GM19351 (cell line): Measurements from ENCODE around the gene TTC39B.
A peak's percentile ranks its signal among the peaks of the same experiment; 100 is the strongest.

Experiments
- ATAC-seq: cut with Tn5 transposase; IDR thresholded peaks from one replicate; pipeline ENCODE4 v1.9.1; 2021; ENCODE audit warnings: mild to moderate bottlenecking, moderate library complexity; ENCODE audit not compliant: unreplicated experiment

Gene TTC39B

DNA sequence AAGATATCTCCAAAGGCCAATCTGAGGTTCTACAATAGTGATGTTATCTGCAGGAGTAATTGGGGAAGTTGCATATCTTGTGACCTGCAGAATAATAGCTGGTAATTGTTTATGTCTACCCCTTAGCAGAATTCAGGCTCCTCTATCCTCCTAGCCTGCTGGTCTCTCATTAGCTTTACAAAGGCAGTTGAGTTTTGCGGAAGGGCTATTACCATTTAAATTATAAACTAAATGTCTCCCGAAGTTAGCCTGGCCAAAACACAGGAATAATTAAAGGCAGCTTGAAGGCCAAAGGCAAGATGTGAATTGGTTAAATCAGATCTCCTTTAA lies 168.7 kb downstream of the TTC39B start:
- ATAC-seq = no peak

DNA sequence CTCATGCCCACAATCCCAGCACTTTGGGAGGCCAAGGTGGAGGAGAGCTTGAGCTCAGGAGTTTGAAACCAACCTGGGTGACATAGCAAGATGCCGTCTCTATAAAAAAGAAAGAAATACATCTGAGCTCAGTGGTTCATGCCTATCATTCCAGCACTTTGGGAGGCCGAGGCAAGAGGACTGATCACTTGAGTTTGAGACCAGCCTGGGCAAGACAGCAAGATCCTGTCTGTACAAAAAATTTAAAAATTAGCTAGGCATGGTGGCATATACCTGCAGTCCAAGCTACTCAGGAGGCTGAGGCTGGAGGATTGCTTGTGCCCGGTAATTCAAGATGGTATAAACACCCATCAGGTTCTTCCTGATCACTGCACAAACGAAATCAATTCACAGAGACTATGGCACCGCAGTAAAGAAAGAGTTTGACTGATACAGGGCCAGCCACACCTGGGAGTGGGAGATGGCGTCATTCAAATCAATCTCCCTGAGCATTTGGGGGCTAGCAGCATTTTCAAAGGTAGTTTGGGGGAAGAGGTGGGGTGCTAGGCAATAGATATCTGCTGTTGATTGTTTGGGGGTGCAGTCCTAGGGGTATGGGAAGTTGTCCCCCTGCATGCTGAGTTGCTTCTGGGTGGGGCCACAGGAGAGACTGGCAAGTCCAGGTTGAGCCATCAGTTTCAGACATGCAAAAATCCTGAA lies 169.2 kb downstream of the TTC39B start:
- ATAC-seq = no peak

DNA sequence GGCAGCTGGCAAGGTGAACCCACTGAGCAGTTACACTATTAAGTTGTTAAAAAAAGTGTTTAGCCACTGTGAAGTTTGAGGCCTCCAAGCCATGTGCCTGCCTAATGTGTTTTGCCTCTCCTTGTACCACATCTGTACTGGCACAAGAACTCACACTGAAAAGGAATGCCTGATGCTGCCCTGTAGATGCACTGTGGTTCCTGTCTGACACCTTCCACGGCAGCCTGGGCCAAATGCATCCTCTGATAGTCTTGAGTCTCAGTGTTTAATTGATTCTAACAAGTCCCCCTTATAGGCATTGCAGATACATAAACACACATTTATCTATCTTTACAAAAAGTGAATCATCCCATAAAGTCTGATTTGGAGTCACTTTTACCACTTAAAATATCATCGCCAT lies 169.9 kb downstream of the TTC39B start:
- no peak for ATAC-seq

DNA sequence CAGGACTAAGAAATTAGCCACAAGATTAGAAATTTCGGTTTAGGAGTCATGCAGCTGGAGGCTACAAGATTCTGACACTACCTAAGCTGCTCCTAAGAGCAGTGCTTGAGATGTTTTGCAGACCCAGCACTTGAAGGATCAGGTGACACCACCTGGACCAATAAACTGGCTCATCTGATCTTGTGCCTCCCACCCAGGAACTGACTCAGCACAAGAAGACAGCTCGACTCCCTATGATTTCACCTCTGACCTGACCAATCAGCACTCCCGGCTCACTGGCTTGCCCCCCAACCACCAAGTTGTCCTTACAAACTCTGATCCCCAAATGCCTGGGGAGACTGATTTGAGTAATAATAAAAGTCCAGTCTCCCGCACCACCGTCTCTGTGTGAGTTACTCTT lies 170.4 kb downstream of the TTC39B start:
- ATAC-seq = no peak

DNA sequence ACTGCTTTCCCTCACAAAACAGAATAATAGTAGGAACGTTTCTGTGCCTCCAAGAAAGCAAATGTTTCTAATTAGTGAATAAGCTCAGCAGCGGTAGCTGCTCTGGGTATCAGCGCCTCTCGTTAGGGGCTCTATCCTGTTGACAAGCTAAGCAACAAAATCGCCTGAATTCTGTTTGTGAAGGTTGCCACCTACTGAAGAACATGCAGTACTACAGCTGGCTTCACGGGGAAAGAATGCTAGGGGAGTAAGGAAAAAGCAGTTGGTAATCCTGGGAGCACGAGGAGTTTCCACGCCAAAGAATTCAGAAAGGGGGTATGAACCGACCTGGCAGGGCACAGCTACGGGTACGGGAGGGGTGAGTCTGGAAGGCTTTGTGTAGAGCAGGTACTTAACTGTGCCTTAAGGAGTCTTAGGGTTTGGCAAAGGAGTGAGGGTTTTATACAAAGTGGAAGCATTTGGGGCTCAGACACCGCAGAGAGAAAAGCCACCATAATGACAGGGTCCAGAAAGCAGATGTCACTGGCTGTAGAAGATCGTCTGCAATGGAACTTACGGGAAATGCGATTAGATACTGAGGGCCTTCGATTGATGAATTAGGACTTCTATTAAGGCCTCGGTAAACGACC lies 171.7 kb downstream of the TTC39B start:
- peak; percentile 95 for ATAC-seq

DNA sequence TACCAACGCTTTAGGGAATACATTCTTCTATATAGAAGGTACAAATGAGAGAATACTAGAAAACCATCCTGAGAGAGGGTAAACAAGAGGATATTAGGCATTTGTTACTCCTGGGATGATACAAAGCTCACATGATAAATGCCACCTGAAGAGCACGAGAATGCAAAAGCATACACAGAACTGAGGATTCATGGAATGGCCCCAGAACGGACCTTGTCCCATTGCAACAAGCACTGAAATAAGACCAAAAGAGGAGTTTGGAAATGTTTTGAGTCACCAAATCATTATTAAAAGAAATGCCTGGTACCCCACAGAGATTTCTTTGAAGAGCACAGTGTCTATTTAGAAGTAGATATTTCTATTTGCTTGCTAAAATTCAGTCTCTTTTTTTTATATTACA lies 173.5 kb downstream of the TTC39B start:
- no peak for ATAC-seq

DNA sequence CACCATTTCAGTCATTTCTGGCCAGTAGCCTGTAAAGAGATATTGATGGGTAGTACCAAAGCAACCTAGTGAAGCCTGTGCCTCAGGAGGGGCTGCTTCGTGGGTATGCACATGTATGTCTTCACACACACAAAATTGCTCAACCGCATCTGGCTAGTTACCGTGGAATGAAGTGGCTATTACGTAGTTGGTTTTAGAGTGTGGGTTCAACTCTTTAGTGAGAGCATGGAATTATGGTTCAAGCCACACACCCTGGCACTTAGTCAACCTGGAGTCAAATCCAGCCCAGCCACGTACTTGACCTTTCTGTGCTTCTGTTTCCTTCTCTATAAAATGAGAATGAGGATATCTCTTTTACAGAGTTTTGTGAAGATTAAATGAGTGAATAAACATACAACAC lies 174.9 kb downstream of the TTC39B start:
- ATAC-seq = no peak

DNA sequence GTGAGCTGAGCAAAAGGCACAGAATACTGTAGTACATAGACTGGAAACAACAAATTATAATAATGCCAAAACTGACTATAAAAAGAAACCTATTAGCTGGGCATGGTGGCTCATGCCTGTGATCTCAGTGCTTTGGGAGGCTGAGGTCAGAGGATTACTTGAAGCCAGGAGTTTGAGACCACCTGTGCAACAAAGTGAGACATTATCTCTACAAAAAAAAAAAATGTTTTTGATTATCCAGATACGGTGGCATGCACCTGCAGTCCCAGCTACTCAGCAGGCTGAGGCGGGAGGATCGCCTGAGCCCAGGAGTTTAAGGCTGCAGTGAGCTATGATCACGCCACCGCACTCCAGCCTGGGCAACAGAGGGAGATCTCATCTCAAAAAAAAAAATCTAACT lies 175.9 kb downstream of the TTC39B start:
- no peak for ATAC-seq

DNA sequence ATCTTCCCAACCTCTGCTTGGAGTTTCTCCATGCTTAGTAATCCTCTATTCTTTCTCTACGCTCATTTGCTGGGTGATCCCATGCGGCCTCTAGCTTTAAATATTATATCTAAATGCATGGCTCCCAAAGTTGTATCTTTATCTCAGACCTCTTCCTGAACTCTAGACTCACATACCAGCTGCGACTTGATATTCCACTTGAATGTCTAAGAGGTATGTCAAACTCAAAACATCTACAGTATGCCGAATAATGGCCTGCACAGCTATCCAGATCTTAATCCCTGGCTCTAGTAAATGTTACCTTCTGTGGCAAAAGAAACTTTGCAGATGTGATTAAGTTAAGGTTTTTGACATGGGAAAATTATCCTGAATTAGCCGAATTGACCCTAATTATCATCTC lies 179.2 kb downstream of the TTC39B start:
- no peak for ATAC-seq

DNA sequence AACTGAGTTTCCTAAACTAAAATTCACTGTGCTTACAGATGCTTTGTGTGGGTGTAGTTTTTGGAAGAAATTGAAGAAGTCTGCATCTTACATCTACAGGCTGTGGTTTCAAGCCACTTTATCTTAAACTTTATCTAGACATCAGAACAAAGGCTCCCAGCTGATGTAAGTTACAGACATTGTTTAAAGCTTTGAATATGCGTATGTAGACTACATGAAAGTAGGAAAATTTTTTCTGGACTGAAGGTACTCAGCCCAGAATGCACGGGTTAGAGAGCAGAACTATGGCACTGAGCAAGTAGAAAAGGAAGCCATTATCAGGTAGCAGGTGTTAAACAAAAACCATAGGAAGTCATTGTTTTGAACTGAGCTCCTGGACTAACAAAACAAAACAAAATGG lies 185.4 kb downstream of the TTC39B start:
- ATAC-seq = no peak

DNA sequence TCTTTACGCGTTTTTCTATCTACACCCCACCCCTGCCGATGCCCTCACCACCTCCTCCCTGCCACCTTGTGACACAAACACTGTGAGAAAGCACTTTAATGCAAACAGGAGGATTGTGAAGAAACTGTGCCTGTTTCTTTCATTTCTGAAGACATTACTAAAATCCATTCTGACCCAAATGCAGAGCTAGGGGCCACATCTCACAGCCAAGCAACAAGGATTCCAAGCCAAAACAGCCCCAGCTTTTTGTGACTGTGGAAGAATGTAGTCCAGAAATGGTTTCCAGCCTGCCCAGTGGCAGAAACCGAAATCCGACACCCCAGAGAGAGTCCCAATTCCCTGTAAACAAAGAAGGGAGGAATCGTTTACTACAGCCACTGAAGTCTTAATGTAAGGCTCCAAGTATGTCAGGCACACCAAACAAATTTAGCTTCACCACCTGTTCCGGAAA lies 190.9 kb downstream of the TTC39B start:
- ATAC-seq = no peak

DNA sequence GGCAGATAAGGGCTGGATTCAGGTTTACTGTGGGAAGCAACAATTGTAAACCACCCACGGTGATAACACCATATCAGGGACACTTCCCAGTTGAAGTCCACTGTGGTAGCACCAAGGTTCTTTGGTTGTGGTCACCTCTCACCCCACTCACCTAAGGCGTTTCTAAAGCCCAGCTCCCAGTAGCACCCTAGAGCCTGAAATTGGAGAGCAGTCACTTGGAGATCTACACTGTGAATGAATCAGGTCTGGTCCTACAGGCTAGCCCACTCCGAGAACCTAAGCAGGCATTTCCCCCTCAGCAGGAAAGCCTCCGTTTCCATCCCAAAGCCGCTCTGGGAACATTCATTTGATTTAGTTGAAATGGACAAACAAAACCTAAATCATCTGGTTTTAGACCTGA lies 191.3 kb downstream of the TTC39B start:
- no peak for ATAC-seq

DNA sequence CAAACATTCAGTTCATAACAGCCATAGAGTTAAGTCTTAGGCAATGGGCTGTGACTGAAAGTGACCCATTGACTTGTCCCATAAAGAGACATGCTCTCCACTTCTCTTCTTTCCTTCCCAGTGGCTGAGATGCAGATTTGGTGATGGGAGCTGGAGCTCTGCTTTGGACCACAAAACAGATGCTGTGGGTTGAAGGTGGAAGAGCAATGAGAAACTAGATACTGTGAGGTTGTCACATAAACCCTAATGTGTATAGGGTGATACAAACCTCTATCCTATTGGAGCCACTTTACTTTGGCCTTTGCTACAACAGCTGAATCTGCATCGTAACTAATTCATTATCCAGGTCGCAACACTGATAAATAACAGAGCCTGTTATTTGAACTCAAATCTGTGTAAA lies 192.0 kb downstream of the TTC39B start:
- no peak for ATAC-seq
